HG02884 (cell line): ENCODE results near the gene COL4A3.
"Not testable (repeated sequence)": the region's sequence is repeated elsewhere in the genome, so short reads cannot be mapped to it uniquely, and the experiment has no call there.

ENCODE experiments used
- ATAC-seq: cut with Tn5 transposase; IDR thresholded peaks from one replicate; pipeline ENCODE4 v1.9.1; 2021; ENCODE audit warnings: mild to moderate bottlenecking, moderate library complexity; ENCODE audit not compliant: unreplicated experiment

The COL4A3 gene

DNA sequence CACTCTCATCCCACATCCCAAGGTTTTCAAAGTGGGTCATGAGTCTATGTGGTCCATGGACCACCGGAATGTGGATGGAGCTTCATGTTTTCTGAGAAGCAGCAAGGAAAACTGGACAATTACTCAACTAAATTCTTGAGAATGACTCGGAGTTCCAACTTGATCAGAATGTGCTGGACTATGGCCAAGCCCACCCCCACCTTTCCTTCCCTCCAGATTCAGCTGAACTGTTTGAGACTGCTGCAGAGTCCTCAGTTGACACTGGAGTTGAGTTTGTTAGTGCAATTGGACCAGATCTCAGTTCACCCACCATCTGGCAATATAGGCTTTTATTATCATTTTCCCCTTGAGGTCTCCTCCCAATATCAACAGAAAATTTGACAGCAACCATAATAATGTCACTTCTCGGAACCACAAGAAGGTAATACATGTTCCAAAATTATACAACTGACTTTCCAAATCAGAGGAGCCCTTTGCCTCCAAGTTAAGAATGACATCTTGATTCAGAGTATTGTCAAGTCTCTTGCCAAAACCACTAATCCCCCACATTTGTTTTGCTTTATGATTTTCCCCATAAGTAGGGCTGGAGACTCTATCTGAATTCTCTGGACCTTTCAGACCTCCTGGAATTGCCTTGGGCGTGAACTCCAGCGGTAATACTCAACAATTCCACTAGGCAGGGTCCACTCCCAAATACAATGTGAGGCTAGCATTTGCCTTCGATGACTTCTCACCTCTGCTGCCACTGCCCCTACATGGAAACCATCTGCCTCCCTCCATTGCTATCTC is 9.2 kb upstream of the COL4A3 start:
- ATAC-seq, result no peak

DNA sequence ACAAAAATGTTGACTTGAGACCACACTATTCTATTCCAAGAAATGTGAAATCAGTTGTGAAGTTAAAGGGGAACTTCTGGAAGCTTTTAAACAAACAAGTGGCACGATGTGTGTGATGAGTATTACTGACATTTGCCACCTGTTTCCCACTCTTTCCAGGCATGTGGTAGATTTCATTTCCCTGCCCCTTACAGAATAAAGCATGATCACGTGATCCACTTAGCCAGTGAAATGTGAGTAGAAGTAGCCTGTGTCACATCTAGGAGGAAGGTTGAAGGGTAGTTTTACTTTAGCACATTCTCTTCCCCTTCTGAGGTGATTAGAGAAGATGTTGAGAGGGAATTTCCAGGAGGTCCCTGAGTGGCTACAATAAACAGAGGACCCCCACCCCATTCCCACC is 4.3 kb upstream of the COL4A3 start:
- ATAC-seq, result no peak

DNA sequence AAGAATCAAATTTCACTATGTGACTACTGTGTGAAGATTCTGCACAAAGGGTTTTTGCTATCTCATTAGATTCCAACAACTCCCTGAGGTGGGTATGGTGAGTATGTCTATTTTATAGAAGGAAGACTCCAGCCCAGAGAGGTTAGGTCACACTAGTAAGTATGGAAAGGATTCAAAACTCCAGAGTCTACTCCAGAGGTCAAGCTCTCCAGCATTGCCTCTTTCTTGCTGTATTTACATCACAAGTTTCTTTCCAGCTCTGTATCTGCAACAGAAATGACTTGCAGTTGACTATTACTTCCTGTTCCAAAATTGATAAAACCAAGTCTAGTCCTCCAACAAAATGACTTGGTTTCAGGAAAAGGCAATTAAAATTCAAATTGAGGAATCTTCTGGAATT is 2.5 kb upstream of the COL4A3 start:
- ATAC-seq, result no peak

DNA sequence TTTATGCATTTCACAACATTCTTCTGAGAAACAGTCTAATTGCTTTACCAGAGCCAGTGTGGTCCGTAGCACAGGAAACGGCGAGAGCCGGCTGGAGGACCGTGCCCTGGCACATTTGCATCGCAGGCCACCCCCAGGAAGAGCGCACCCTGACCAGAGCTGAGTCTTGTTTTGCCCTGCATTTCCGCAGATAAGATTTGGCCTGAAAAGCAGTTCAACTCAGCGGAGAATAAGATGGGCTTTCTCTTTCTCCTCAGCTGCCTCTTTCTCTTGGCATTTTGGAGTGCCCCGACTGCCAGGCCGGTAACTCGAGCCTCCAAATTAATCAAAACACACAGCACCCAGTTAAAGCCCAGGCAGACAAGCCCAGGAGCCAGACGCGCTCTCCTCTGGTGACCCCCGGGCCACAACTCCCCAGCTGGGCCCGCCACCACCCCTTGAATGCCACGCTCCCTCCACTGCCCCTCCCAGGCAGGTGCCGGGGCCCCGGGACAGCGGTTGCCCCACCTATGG is 883 bp upstream of the COL4A3 start:
- peak; percentile 36 for ATAC-seq

DNA sequence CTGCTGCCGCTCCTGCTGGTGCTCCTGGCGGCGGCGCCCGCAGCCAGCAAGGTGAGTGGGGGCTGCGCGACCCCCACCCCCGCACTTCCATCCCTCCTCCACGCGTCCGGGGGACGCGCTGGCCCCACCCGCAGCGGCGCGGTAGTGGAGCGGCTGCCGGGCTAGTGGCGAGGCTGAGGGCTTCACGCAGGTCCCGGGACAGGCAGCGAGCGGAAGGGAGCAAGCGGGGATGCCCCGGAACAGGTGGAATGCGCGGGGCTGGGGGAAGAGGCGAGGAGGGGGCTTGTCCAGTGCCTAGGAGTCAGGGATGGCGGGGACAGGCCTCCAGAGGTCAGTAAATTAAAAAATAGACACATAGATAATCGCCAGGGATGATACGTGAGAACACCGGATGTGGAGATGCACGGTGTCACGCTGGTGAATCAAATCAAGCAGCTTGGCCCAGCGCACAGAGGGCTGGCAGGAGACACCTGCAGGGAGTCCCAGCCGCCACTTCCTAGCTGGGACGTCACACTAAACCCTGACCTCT is 403 bp downstream of the COL4A3 start:
- peak; percentile 66 for ATAC-seq

DNA sequence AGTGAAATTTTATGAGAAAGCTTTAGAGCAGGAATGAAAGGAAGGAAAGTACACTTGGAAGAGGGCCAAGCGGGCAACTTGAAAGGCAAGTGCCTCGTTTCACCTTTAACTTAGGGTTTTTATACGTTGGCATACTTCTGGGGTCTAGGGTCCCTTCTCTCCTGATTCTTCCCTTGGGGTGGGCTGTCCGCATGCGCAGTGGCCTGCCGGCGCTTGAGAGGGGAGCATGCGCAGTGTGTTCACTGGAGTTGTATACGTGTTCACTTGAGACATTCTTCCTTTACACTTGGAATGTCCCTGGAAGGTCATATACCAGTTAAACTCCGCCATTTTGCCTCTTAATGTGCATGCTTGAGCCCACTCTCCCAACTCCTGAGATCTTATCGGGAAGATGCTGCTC is 7.4 kb downstream of the COL4A3 start:
- not testable (repeated sequence) for ATAC-seq

DNA sequence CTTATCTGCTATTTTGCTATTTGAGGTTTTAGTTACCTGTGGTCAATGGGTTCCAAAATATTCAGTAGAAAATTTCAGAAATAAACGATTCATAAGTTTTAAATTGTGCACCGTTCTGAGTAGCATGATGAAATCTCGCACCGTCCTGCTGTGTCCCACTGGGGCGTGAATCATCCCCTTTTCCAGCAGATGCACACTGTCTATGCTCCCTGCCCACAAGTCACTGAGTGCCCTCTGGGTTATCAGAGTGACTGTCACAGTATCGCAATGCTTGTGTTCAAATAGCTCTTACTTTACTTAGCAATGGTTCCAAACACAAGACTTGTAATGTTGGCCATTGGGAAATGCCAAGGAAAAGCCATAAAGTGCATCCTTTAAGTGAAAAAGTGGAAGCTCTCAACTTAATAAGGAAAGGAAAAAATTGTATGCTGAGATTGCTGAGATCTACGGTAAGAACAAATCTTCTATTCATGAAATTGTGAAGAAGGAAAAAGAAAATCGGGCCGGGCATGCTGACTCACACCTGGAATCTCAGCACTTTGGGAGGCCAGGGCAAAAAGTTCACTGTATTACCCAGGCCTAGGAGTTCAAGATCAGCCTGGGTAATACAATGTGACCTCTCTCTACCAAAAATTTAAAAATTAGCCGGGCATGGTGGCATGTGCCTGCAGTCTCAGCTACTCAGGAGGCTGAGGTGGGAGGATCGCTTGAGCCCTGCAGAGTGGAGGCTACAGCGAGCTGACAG is 13.3 kb downstream of the COL4A3 start:
- no peak for ATAC-seq

DNA sequence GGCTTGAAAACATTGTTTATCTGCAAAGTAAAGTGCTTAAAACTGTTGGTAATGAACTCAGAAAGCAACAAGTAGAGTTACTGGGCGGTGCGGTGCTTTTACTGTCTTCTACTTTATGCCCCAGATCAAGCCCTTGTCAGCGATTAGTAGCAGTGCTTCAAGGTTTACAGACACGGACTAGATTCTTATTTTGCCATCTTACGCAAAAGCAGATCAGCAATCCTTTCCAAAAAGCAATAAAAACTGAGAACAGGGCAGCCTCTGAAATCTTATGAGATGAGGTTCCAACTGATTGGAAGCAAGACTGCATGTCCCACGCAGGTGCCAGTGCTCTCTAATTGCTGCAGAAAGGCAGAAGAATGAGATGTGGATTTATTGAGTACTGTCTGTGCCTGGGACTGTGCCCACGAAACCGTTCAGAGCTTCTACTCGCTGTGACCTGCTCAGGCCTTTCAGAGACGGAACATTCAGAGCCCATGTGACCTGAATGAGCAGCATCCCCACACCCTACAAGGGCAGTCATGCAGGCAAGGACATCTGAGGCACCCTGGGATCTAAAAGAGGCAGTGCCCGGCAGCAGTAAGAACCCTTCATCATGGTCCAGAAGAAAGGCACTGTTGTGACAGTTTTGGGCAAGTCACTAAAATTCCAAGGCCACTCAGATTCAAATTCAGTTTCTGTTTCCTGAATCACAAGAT is 15.7 kb downstream of the COL4A3 start:
- ATAC-seq, result no peak

DNA sequence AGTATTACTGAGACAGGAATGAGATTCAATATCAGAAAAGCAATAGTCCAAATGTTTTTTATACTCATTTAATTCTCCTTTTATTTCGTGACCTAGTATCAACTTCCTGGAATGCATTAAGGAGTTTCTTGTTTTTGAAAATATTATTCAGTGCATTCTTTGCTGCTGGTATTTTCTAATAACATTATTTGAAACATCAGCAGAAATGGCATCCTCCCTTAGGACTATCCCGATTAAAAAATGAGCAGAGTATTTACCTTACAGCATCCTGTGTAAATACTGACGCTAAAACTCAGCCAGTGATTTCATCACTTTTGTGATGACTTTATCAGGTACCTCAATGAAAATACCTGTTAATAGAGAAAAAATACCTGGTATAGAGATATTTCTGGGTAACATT is 16.3 kb downstream of the COL4A3 start:
- no peak for ATAC-seq

DNA sequence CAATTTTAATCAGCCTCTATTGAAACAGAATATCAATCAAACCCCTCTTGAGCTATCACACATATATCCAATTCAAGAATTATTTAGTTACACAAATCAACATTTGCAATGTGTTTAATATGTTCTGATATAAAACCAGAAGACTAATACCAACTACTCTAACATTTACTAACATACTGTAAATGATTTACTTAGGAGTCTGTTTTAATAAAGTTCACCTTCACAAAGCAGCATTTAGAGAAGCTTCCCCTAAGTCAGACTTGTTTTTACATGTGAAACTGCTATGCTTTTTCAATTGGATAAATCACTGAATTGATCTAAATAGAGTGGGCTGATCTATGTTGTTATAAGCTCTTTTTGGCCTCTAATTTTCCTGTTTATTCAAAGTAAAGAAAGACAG is 18.3 kb downstream of the COL4A3 start:
- no peak for ATAC-seq

DNA sequence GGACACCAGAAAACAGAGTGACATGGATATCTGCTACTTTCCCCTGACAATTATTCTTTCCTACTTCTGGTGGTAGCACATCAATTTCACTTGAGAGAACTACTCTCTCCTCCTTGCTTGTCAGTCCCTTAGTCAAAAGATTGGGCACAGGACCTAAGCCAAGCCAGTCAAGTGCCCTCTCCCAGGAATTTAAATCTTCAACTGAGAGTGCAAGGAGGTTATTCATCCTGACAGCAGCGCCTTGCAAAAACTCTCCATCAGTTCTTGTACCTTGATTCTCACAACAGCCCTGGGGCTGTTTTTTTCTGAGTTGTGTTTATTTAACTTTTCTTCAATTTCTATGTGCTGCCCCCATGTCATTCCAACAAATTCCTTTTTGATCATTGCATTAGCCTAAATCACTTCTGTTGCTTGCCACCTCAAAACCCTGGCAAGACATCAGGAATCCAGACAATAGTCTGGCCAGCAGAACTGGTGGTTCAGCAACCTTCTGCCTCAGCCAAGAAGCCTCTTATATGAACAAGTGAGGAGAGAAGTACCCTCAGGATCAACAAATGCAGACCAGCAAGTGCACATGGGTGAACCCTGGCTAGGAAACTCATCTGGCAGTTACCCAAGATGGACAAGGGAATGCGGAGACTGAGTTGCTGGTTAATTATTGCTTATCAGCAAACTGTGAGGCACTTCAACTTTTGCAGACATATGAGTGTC is 19.4 kb downstream of the COL4A3 start:
- ATAC-seq, result no peak

DNA sequence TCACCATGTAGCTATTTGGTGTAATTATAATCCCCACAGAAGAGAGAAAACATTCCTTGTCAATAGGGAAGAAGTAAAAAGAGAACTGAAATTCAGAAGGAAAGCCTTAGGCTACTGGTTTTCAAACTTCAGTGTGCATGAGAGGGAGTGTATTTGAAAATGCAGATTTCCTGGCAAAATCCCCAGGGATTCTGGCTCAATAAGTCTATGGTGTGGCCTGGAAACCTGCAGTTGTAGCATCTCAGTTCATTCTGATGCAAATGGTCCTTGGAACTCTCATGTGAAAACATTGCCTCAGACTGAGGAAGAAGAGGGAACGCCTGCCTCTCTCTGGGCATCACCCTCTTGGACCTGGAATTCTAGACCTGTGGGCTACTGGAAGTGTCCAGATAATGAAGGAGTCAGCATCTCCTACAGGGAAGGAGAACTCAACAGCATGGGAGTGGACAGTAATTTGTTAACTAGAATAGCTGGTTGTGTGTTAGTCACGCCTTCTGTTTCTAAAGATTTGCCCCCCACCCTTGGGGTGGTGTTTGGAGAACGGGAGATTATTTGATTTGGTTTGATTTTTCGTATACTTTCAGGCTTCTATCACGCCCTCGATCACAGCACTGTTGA is 21.3 kb downstream of the COL4A3 start:
- ATAC-seq, result no peak

DNA sequence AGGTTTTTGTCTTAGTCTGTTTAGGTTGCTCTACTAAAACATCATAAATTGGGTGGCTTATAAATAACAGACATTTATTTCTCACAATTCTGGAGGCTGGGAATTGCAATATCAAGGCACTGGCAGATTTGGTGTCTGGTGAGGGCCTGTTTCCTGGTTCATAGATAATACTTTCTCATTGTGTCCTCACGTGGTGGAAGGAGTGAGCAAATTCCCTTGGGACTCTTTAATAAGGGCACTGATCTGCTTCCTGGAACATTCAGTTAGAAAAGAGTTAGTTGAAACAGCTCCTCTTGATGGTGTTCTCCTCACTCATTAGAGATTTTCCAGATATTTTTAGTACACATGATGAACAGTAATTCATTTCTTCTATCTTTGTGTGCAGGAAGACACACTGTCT is 22.3 kb downstream of the COL4A3 start:
- ATAC-seq, result no peak

DNA sequence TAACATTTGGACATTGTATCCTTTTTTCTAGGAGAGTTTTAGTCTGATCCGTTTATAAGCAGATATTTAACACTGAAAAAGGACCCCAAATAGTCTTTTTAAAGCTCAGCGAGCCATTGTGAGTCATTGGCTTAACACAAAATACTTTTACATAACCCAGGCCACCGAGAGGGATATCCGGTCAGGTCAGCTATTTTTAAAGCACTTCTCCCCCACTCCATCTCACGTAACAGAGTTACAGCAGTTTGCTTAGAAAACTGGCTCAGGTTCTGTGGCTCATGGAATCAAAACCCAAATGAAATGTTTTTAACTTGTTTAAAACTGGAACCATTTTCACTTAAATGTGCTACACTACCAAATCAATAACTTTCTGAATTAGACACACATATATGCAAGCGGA is 23.9 kb downstream of the COL4A3 start:
- no peak for ATAC-seq

DNA sequence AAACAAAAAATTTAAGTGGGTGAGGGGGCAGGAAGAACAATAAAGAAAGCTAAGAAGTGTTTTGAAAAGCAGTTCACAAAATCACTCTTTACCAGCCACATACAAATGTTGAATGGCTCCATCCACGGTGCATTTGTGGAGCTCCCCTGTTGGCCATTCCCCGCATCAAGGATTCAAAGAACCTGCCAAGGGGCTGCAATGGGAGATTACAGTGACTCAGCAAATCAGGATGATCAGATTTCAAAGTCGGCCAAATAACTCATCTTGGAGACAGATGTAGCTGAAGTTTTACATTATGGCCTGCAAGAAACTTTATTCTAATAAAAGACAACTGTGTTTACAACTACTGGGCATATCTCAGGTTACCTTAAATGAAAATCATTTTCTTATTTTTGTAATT is 26.9 kb downstream of the COL4A3 start:
- no peak for ATAC-seq

DNA sequence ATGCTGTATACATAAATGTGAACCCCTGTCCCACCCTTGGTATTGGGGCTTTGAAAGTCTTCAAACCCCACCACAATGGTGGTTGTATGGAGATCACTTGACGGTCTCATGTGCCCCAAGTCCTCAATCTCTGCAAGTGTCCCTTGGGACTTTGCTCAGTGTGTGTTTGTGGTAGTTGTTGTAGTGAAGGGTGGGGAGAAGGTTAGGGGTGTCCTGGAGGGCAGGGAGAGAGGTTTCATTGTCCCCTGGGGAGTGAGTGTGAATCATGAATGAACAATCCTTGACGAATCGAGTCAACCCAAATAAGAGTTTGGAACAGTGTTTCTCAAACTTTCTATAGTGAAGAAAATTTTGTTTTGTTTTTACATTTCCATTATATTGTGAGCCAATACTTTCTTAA is 28.1 kb downstream of the COL4A3 start:
- ATAC-seq, result no peak

DNA sequence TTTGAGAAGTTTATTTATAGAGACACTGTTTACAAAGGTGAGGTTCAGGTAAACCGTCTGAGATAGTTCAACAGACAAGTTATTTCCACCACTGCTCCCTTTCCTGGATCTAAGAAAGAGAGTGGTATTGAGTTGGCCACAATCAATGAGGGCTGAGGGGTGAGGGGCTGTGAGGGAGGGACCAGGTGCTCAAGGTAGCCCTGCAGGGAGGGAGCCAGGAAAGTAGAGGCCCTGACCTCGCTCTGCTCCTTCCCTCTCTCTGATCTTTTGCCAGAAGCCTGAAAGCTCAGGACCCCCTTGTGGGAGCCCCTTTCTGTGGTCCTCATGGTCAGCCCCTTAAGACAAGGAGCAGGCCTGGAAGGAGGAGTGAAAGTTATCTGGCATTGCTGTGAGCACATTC is 29.8 kb downstream of the COL4A3 start:
- ATAC-seq, result no peak

DNA sequence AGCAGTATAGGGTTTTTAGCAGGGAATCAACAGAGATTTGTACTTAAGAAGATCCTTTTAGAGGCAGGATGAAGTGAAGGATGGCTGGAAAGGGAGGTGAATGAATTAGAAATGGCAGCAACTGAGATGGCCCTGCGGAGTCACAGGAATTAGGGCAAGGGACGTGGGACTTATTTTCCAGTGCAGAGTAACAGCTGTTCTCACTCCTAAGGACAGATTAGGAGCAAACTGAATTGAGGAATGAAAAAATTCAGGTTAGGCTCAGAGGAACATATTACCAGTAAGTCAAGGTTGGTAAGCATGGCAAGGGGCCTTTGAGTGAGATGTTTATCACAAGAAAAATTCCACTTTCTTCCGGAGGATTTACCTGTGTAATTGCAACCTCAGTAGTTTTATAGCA is 34.4 kb downstream of the COL4A3 start:
- no peak for ATAC-seq

DNA sequence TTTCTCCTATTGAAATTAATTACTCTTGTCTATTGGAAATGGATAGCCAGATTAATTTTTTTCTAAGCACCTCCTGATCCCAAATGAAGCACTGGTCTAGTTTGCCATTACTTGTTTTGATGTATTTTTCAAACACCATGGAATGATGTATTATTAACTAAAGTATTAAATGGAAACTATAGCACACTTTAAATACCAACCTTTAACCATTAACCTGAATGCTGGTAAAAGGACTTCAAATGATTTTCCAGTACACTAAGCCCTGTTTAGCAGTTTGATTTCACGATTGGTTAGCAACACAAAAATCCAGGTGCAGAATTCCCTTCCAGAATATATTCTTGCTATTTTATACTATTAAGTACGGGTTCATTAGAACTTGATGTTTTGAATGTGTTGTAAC is 37.3 kb downstream of the COL4A3 start:
- ATAC-seq, result no peak

DNA sequence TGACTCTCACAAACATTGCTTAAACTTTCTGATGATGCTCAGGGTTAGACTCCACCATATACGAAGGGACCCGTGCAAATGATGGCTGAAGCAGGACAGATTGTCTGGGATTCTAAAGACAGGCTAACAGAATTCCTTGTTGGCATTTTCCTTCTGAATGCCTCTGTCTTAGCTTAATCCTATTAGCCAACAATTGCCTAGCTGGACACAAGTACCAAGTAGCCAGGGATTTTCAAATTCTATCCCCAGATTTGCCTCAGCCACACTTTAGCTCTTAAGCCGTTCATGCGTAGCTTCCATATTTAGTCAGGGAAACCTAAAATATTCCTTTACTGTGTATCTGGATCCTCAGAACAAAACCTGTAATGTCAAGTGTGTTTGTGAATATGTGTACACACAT is 40.0 kb downstream of the COL4A3 start:
- ATAC-seq, result no peak
